C4-2B (cell line): ENCODE measurements around the gene MGAT1.

Experiments
- ZFX ChIP-seq: fragments of 450-650 bp; IDR thresholded peaks from 2 replicates; pipeline ENCODE4 v1.6.1; 2017
- TF ChIP-seq, protein P1 (sequence below): fragments of 450-650 bp; conservative IDR thresholded peaks from 2 replicates; pipeline ENCODE4 v1.5.1; 2017; ENCODE audit warnings: mild to moderate bottlenecking

DNA sequence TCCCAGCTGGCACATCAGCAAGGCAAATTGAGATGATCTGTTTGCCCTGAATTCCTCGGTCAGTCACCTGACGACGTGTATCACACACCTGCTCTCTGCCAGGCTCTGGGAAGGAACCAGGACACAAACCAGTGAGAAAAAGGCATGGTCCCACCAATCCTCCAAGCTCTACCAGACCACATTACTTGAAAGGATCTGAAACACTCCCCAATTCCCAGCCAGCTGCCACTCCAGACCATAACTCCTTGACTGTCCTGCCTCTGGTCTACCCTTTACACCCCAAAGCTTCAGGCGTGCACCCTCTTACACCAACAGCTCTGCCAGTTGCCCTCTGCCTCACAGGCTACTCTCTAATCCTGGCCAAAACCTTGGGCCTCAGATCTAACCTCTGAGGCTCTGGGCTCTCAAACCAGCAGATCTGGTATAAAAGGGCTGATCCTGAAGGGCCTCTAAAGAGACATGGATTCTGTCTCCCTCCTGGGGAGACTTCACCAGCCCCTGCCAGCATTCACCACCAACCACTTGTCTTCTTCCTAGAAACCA lies 6.8 kb downstream of the MGAT1 start:
- TF ChIP-seq, protein P1, sequence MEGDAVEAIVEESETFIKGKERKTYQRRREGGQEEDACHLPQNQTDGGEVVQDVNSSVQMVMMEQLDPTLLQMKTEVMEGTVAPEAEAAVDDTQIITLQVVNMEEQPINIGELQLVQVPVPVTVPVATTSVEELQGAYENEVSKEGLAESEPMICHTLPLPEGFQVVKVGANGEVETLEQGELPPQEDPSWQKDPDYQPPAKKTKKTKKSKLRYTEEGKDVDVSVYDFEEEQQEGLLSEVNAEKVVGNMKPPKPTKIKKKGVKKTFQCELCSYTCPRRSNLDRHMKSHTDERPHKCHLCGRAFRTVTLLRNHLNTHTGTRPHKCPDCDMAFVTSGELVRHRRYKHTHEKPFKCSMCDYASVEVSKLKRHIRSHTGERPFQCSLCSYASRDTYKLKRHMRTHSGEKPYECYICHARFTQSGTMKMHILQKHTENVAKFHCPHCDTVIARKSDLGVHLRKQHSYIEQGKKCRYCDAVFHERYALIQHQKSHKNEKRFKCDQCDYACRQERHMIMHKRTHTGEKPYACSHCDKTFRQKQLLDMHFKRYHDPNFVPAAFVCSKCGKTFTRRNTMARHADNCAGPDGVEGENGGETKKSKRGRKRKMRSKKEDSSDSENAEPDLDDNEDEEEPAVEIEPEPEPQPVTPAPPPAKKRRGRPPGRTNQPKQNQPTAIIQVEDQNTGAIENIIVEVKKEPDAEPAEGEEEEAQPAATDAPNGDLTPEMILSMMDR = no peak
- TF ChIP-seq ZFX = no peak
